Mesendoderm (in vitro differentiated cells): Measurements from ENCODE around the gene AGAP1.

Experiments
- DNase-seq: peaks from one replicate; pipeline ENCODE4 v3.0.0; 2013
- H2AK5ac ChIP-seq: 2 replicates; pipeline ENCODE4 v1.6.1; 2013; ENCODE audit warnings: low read length, inconsistent platforms
- H2BK120ac ChIP-seq: 2 replicates; pipeline ENCODE4 v1.6.1; 2013; ENCODE audit warnings: low read depth, mild to moderate bottlenecking, low read length, moderate library complexity, mixed read lengths
- H2BK15ac ChIP-seq: replicated peaks from 2 replicates; pipeline ENCODE4 v1.6.1; 2013; ENCODE audit warnings: low read depth, mild to moderate bottlenecking, moderate library complexity
- H2BK5ac ChIP-seq: 2 replicates; pipeline ENCODE4 v1.6.1; 2013; ENCODE audit warnings: low read length, inconsistent platforms
- H3K18ac ChIP-seq: 2 replicates; pipeline ENCODE4 v1.6.1; 2013; ENCODE audit warnings: mild to moderate bottlenecking, low read length, mixed read lengths
- H3K23ac ChIP-seq: one replicate; pipeline ENCODE4 v1.6.1; 2013; ENCODE audit warnings: low read length
- H3K27ac ChIP-seq: 2 replicates; pipeline ENCODE4 v1.5.1; 2013; ENCODE audit warnings: low read depth, mild to moderate bottlenecking, inconsistent platforms, low read length, moderate library complexity
- H3K27me3 ChIP-seq: 2 replicates; pipeline ENCODE4 v1.6.1; 2013; ENCODE audit warnings: low read length, control low read depth, mild to moderate bottlenecking, inconsistent platforms; ENCODE audit not compliant: insufficient read depth, poor library complexity
- H3K36me3 ChIP-seq: 2 replicates; pipeline ENCODE4 v1.6.1; 2013; ENCODE audit warnings: low read length, inconsistent platforms; ENCODE audit not compliant: control insufficient read depth, insufficient read depth
- H3K4ac ChIP-seq: one replicate; pipeline ENCODE4 v1.6.1; 2013; ENCODE audit warnings: low read depth, mild to moderate bottlenecking, low read length, moderate library complexity
- H3K4me1 ChIP-seq: 2 replicates; pipeline ENCODE4 v1.6.1; 2013; ENCODE audit warnings: low read depth, low read length, inconsistent platforms; ENCODE audit not compliant: control insufficient read depth
- H3K4me2 ChIP-seq: 2 replicates; pipeline ENCODE4 v1.6.1; 2013; ENCODE audit warnings: low read length
- H3K4me3 ChIP-seq: 2 replicates; pipeline ENCODE4 v1.5.1; 2013; ENCODE audit warnings: mild to moderate bottlenecking, low read length
- H3K56ac ChIP-seq: one replicate; pipeline ENCODE4 v1.6.1; 2013; ENCODE audit warnings: low read length
- H3K79me1 ChIP-seq: 2 replicates; pipeline ENCODE4 v1.6.1; 2013; ENCODE audit warnings: low read length, inconsistent platforms
- H3K79me2 ChIP-seq: 2 replicates; pipeline ENCODE4 v1.6.1; 2013; ENCODE audit warnings: mild to moderate bottlenecking, low read length; ENCODE audit not compliant: control insufficient read depth, insufficient read depth
- H3K9ac ChIP-seq: 2 replicates; pipeline ENCODE4 v1.6.1; 2013; ENCODE audit warnings: low read length, inconsistent platforms
- H4K5ac ChIP-seq: one replicate; pipeline ENCODE4 v1.6.1; 2013; ENCODE audit warnings: low read length
- H4K8ac ChIP-seq: one replicate; pipeline ENCODE4 v1.6.1; 2013; ENCODE audit warnings: low read depth, mild to moderate bottlenecking, control low read depth, low read length, moderate library complexity
- WGBS: extraction: QIAGEN DNeasy Blood & Tissue Kit; methylation state at CpG from one replicate; pipeline ENCODE4 v1.1.7; 2013; ENCODE audit warnings: low lambda C conversion rate, missing lambda C conversion rate; ENCODE audit not compliant: insufficient coverage; ENCODE audit errors: extremely low coverage; 5-methylcytosine and 5-hydroxymethylcytosine counted together

The AGAP1 gene

DNA sequence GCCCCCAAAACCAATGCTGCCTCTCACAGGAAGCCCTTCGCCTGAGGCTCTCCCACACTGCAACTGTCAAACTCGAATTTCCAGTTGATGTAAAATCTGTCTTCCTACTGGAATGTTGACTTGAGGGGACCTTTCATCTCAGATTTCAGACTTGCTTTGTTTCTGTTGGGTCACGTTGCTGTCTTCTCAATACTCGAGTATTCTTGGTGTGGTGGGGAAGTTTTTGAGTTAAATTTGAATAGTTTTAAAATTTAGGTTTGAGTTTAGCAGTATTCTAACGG lies 50.8 kb downstream of the AGAP1 start:
- H3K4me2 ChIP-seq = no peak overlapping the region
- no peak overlapping the region for H2BK15ac ChIP-seq
- no peak overlapping the region for H3K27ac ChIP-seq
- H3K79me1 ChIP-seq = peaks cover 21% of the 10 kb centered on the region
- H3K23ac ChIP-seq = no peak overlapping the region
- 100% methylated on average over 3 of the region's 5 CpGs for WGBS
- H2AK5ac ChIP-seq = no peak overlapping the region
- no peak overlapping the region for H4K5ac ChIP-seq
- H3K27me3 ChIP-seq = no peaks in the 10 kb centered on the region
- H3K36me3 ChIP-seq = no peaks in the 10 kb centered on the region
- no peak overlapping the region for H3K56ac ChIP-seq
- no peaks in the 10 kb centered on the region for H3K4me1 ChIP-seq
- H2BK5ac ChIP-seq = no peak overlapping the region
- H3K18ac ChIP-seq = no peak overlapping the region
- no peak overlapping the region for H4K8ac ChIP-seq
- DNase-seq = no peak
- peaks cover 33% of the 10 kb centered on the region for H3K79me2 ChIP-seq
- H3K4ac ChIP-seq = no peak overlapping the region
- H3K4me3 ChIP-seq = no peak overlapping the region
- no peak overlapping the region for H2BK120ac ChIP-seq
- no peak overlapping the region for H3K9ac ChIP-seq

DNA sequence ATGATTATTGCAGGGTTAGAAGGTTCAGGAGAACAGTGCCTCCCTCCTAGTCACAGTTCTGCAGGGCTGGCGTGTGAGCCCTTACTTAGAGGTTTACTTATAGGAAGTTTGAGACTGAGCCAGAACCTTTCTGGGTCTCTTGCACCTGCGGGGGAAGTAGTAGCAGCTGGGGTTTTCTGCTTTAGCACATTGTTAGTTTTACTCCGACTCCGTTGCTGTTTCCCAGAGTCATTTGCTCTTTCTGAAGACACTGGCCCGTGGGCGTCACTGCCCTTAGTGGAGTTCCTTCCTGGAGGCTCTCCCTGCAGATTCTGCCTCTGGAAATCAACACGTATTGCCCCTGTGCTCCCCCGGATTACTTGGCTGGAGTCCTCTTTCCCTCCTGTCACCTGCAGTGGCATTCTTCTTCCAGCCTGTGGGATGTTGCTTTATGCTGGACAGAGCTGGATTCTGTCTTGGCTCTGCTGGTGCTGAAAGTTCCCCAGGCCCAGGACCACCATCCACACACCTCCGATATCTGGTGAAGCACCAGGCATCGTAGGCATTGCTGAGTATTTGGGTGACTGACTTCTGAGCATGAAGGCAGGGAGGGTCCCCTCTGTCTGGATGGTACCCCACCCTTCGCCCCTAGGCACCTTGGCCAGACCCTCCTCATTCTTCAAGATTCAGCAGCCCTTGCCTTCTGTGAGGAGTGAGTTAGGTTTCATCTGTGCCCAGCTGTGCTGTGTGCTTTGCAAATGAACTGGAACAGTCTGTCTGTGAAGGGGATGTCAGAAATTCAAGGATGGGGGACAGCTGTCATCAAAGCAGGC lies 51.7 kb downstream of the AGAP1 start:
- Histone ChIP-seq H3K23ac (no peak overlapping the region), H2AK5ac (no peak overlapping the region), H3K4ac (no peak overlapping the region), H3K79me1 (peaks cover 25% of the 10 kb centered on the region), H3K4me2 (no peak overlapping the region), H2BK120ac (no peak overlapping the region), H3K4me1 (no peaks in the 10 kb centered on the region), H3K27ac (no peak overlapping the region), H3K79me2 (peaks cover 37% of the 10 kb centered on the region), H3K4me3 (no peak overlapping the region), H4K5ac (no peak overlapping the region), H3K27me3 (no peaks in the 10 kb centered on the region), H3K18ac (no peak overlapping the region), H2BK5ac (no peak overlapping the region), H4K8ac (no peak overlapping the region), H3K36me3 (no peaks in the 10 kb centered on the region), H3K56ac (no peak overlapping the region), H3K9ac (no peak overlapping the region), H2BK15ac (no peak overlapping the region)
- WGBS = no CpG with 5 or more reads among the region's 11 CpGs
- DNase-seq = no peak

DNA sequence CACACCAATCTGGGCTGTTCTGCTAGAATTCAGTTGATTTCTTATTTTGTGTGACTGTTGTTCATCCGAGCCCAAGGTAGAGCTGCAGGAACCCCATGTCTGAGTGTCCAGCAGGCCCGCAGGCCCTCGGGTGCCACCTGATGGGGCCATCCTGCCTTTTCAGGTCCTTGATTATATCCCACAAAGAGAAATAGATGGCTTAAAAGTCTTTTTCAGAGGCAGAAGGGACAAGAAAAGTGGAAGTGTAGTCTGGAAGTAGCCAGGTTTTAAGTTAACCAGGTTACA lies 52.2 kb downstream of the AGAP1 start:
- Histone ChIP-seq H3K4me1 (no peaks in the 10 kb centered on the region), H3K23ac (no peak overlapping the region), H3K9ac (no peak overlapping the region), H3K4ac (no peak overlapping the region), H3K27ac (no peak overlapping the region), H3K4me2 (no peak overlapping the region), H3K36me3 (no peaks in the 10 kb centered on the region), H2BK5ac (no peak overlapping the region), H4K5ac (no peak overlapping the region), H2BK120ac (no peak overlapping the region), H3K79me2 (peaks cover 37% of the 10 kb centered on the region), H3K56ac (no peak overlapping the region), H2BK15ac (no peak overlapping the region), H3K18ac (no peak overlapping the region), H3K4me3 (no peak overlapping the region), H3K79me1 (peaks cover 25% of the 10 kb centered on the region), H4K8ac (no peak overlapping the region), H2AK5ac (no peak overlapping the region), H3K27me3 (no peaks in the 10 kb centered on the region)
- no CpG with 5 or more reads among the region's 3 CpGs for WGBS
- no peak for DNase-seq

DNA sequence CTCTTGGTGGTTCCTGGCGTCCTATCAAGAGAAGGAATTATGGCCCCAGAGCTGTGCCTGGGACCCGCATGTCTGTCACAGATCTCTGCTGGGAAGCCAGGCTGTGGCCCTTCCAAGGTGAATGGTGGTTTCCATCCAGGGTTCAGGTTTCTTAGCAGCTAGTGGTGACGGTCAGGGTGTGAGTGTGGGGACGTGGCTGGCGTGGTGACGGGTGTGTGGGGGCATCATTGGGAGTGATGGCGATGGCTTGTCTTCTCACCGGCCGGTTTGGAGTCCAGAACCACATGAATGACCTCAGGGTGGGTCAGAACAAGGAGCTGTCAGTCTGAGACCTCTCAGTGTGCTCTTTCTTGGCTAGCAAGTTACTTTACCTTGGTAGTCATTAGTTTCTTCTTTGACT lies 52.6 kb downstream of the AGAP1 start:
- Histone ChIP-seq H3K36me3 (no peaks in the 10 kb centered on the region), H2BK15ac (no peak overlapping the region), H3K27me3 (no peaks in the 10 kb centered on the region), H3K79me2 (peaks cover 37% of the 10 kb centered on the region), H3K56ac (no peak overlapping the region), H3K4ac (no peak overlapping the region), H3K18ac (no peak overlapping the region), H3K9ac (no peak overlapping the region), H2BK120ac (no peak overlapping the region), H3K4me3 (no peak overlapping the region), H4K5ac (no peak overlapping the region), H3K23ac (no peak overlapping the region), H4K8ac (no peak overlapping the region), H2AK5ac (no peak overlapping the region), H3K79me1 (peaks cover 25% of the 10 kb centered on the region), H2BK5ac (no peak overlapping the region), H3K27ac (no peak overlapping the region), H3K4me2 (no peak overlapping the region), H3K4me1 (no peaks in the 10 kb centered on the region)
- no CpG with 5 or more reads among the region's 9 CpGs for WGBS
- DNase-seq = no peak

DNA sequence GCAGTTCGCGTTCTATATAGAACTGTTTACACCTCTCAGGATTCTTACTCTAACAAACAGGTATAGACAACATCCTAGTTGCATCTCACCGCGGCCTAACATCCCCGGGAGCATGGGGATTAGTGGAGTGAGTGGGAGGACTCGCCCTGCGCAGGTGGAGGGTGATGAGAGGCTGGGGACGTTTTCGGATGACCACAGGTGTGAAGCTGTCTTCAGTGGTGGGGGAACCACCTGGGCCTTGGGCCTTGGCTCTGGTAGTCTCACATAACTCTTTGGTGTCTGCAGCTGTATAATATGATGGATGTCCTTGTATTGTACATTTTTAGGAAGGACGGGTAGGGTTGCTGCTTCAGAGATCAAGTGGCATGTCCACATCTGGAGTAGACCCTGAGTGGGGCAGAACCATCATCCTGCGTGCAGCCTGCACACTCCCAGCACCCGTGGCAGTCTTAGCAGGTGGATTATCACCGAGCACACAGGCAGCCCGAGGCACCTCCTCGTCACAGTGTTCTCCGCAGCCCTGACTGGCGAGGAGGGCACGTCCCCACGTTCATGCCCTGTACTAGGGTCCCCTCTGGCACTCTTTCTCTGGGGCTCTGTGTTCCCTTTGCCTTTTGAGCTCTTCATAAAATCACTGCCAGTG lies 56.0 kb downstream of the AGAP1 start:
- H3K27me3 ChIP-seq = no peaks in the 10 kb centered on the region
- H2AK5ac ChIP-seq = no peak overlapping the region
- H2BK5ac ChIP-seq = no peak overlapping the region
- no peaks in the 10 kb centered on the region for H3K4me1 ChIP-seq
- H3K4me3 ChIP-seq = no peak overlapping the region
- DNase-seq = no peak
- peaks cover 48% of the 10 kb centered on the region for H3K79me2 ChIP-seq
- no peak overlapping the region for H4K8ac ChIP-seq
- H3K18ac ChIP-seq = no peak overlapping the region
- no peak overlapping the region for H3K4me2 ChIP-seq
- no peak overlapping the region for H3K56ac ChIP-seq
- no peak overlapping the region for H2BK15ac ChIP-seq
- H4K5ac ChIP-seq = no peak overlapping the region
- no peak overlapping the region for H2BK120ac ChIP-seq
- H3K79me1 ChIP-seq = peaks cover 33% of the 10 kb centered on the region
- H3K36me3 ChIP-seq = no peaks in the 10 kb centered on the region
- WGBS = no CpG with 5 or more reads among the region's 19 CpGs
- H3K4ac ChIP-seq = no peak overlapping the region
- no peak overlapping the region for H3K27ac ChIP-seq
- no peak overlapping the region for H3K9ac ChIP-seq
- no peak overlapping the region for H3K23ac ChIP-seq

DNA sequence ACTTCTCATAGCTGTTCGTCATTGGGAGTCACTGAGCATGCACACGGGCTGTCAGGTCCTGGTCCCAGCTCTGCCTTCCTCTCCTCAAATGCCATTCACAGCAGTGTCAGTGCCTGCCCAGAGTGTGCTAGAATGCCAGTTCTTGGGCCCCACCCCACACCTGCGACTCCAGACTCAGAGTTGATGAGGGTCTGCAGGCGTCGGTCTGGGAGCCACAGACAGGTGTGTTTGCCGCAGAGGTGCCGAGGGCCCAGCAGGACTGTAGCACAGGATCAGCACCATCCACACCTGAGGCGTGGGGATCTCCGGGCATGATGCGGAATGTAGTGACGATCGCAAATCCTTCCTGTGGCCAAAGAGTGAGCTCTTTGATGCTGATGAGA lies 56.5 kb downstream of the AGAP1 start:
- Histone ChIP-seq H3K79me1 (peaks cover 28% of the 10 kb centered on the region), H2AK5ac (no peak overlapping the region), H2BK5ac (no peak overlapping the region), H3K27ac (no peak overlapping the region), H3K4me2 (no peak overlapping the region), H2BK120ac (no peak overlapping the region), H3K27me3 (no peaks in the 10 kb centered on the region), H3K56ac (no peak overlapping the region), H3K36me3 (no peaks in the 10 kb centered on the region), H3K9ac (no peak overlapping the region), H3K23ac (no peak overlapping the region), H3K4me3 (no peak overlapping the region), H3K18ac (no peak overlapping the region), H4K8ac (no peak overlapping the region), H3K4ac (no peak overlapping the region), H2BK15ac (no peak overlapping the region), H4K5ac (no peak overlapping the region), H3K4me1 (no peaks in the 10 kb centered on the region), H3K79me2 (peaks cover 48% of the 10 kb centered on the region)
- no peak for DNase-seq
- WGBS = no CpG with 5 or more reads among the region's 12 CpGs
